Neural crest cell (in vitro differentiated cells): ENCODE measurements around the gene GPRC6A. TPM values are rescaled to one million over a fixed set of nuclear protein-coding genes. Genes with fewer than 3 reads are reported as not detected.
A peak's percentile ranks its signal among the peaks of the same experiment; 100 is the strongest.

Source experiments
- DNase-seq: peaks from one replicate; pipeline ENCODE4 v3.0.0; 2021; ENCODE audit warnings: low read depth, mixed read lengths, low spot score
- H3K27ac Mint-ChIP-seq: one replicate; pipeline ENCODE4 v1.8.0; 2021; ENCODE audit warnings: mild to moderate bottlenecking, mixed read lengths; ENCODE audit not compliant: unreplicated experiment
- H3K27me3 Mint-ChIP-seq: 2 replicates; pipeline ENCODE4 v1.8.0; 2021; ENCODE audit warnings: low read depth, mild to moderate bottlenecking, mixed read lengths
- H3K36me3 Mint-ChIP-seq: 2 replicates; pipeline ENCODE4 v1.8.0; 2021; ENCODE audit warnings: low read depth, mild to moderate bottlenecking, mixed read lengths
- H3K4me1 Mint-ChIP-seq: 2 replicates; pipeline ENCODE4 v1.8.0; 2021; ENCODE audit warnings: mixed read lengths
- H3K4me3 Mint-ChIP-seq: one replicate; pipeline ENCODE4 v1.8.0; 2021; ENCODE audit warnings: mild to moderate bottlenecking, mixed read lengths
- H3K9me3 Mint-ChIP-seq: 2 replicates; pipeline ENCODE4 v1.8.0; 2021; ENCODE audit warnings: mixed read lengths
- CTCF ChIP-seq: fragments of 200-600 bp; sonication (generic); conservative IDR thresholded peaks from 2 replicates; pipeline ENCODE4 v1.5.0; 2021; ENCODE audit warnings: antibody characterized with exemption, mild to moderate bottlenecking
- total RNA-seq: library from RNA; stranded (reverse); gene quantifications from 2 replicates; pipeline ENCODE4 v1.2.1, GENCODE V29; 2021

GPRC6A gene
- total RNA-seq, 1 donor from 2014 or later = not detected

GRCh38 chr6:116764961-116765841, 63.7 kb downstream of the GPRC6A start, which contains the start of gene FAM162B:
Gene FAM162B (minus strand): TSS chr6:116765719. CDS start chr6:116765576, 143 bp downstream.
- peak; percentile 57 for DNase-seq
- no peak for TF ChIP-seq CTCF
- Mint-ChIP-seq H3K36me3 (no peaks in the 10 kb centered on the region), H3K4me1 (peaks cover 11% of the 10 kb centered on the region), H3K27ac (no peak within 1 kb of the TSS), H3K9me3 (no peaks in the 10 kb centered on the region), H3K4me3 (peak within 1 kb of the TSS; percentile 81), H3K27me3 (peaks cover 52% of the 10 kb centered on the region)

GRCh38 chr6:116764629-116764960, 64.3 kb downstream of the GPRC6A start:
- H3K27ac Mint-ChIP-seq = no peak overlapping the region
- TF ChIP-seq CTCF = no peak
- peaks cover 11% of the 10 kb centered on the region for H3K4me1 Mint-ChIP-seq
- no peaks in the 10 kb centered on the region for H3K36me3 Mint-ChIP-seq
- H3K27me3 Mint-ChIP-seq = peaks cover 52% of the 10 kb centered on the region
- peak; percentile 9 for DNase-seq
- H3K9me3 Mint-ChIP-seq = no peaks in the 10 kb centered on the region
- H3K4me3 Mint-ChIP-seq = peak overlapping the region; percentile 80

GRCh38 chr6:116763906-116764628, 64.8 kb downstream of the GPRC6A start:
- H3K9me3 Mint-ChIP-seq = no peaks in the 10 kb centered on the region
- peak overlapping the region; percentile 80 for H3K4me3 Mint-ChIP-seq
- no peak for DNase-seq
- H3K36me3 Mint-ChIP-seq = no peaks in the 10 kb centered on the region
- peaks cover 52% of the 10 kb centered on the region for H3K27me3 Mint-ChIP-seq
- no peak for TF ChIP-seq CTCF
- H3K4me1 Mint-ChIP-seq = peaks cover 11% of the 10 kb centered on the region
- H3K27ac Mint-ChIP-seq = no peak overlapping the region

- DNase-seq = no peak
- Mint-ChIP-seq H3K27me3 (peaks cover 52% of the 10 kb centered on the region), H3K36me3 (no peaks in the 10 kb centered on the region), H3K27ac (no peak overlapping the region), H3K9me3 (no peaks in the 10 kb centered on the region), H3K4me3 (peak overlapping the region; percentile 21), H3K4me1 (peaks cover 11% of the 10 kb centered on the region)
- TF ChIP-seq CTCF = no peak
Measured at GRCh38 chr6:116763048-116763447, 65.8 kb downstream of the GPRC6A start.

- no peak for TF ChIP-seq CTCF
- Mint-ChIP-seq H3K4me1 (peaks cover 11% of the 10 kb centered on the region), H3K27me3 (peaks cover 48% of the 10 kb centered on the region), H3K9me3 (no peaks in the 10 kb centered on the region), H3K4me3 (no peak overlapping the region), H3K27ac (no peak overlapping the region), H3K36me3 (no peaks in the 10 kb centered on the region)
- DNase-seq = no peak
Measured at GRCh38 chr6:116762235-116762634, 66.6 kb downstream of the GPRC6A start.
